IMR-90 (cell line): Measurements from ENCODE around the gene FAM162A. TPM values are rescaled to one million over a fixed set of nuclear protein-coding genes. Genes with fewer than 3 reads are reported as not detected.
"Not testable (repeated sequence)": the region's sequence is repeated elsewhere in the genome, so short reads cannot be mapped to it uniquely, and the experiment has no call there.

Experiments used
- ATAC-seq: fragments of 200-7000 bp; cut with Tn5 transposase; 2 replicates; pipeline ENCODE4 v1.9.1; 2020; ENCODE audit warnings: low read depth, mild to moderate bottlenecking, moderate library complexity
- BruUV-seq: library from RNA; stranded (reverse); fragments of 400-500 nt; replicated peaks from 2 replicates; lab custom pipeline; 2021; lab: Mats Ljungman, UMichigan
- CTCF ChIA-PET: fragments of 300-600 bp; formaldehyde crosslinking; extraction: SDS; loops from one replicate; lab custom pipeline; 2021; ENCODE audit warnings: antibody characterized with exemption; lab: Yijun Ruan, JAX
- POLR2A ChIA-PET: fragments of 300-600 bp; sonication (Branson Sonifier 250); formaldehyde crosslinking; loops from one replicate; lab custom pipeline; 2022; ENCODE audit warnings: antibody characterized with exemption; ENCODE audit not compliant: unreplicated experiment; lab: Charles Lee
- DNase-seq: peaks from one replicate; pipeline ENCODE4 v3.0.0; 2013
- H2AFZ ChIP-seq: replicated peaks from 2 replicates; pipeline ENCODE3; 2013; ENCODE audit warnings: low read length, mild to moderate bottlenecking; ENCODE audit not compliant: poor library complexity
- H2AK5ac ChIP-seq: 2 replicates; pipeline ENCODE4 v1.6.1; 2013; ENCODE audit warnings: low read depth, low read length, inconsistent platforms
- H2AK9ac ChIP-seq: replicated peaks from 2 replicates; pipeline ENCODE3; 2013; ENCODE audit warnings: mild to moderate bottlenecking, low read depth, low read length, moderate library complexity; ENCODE audit not compliant: poor library complexity
- H2BK120ac ChIP-seq: 2 replicates; pipeline ENCODE4 v1.6.1; 2013; ENCODE audit warnings: low read depth, low read length, inconsistent platforms
- H2BK15ac ChIP-seq: 3 replicates; pipeline ENCODE4 v1.6.1; 2013; ENCODE audit warnings: low read depth, low read length, inconsistent platforms
- H2BK20ac ChIP-seq: 2 replicates; pipeline ENCODE4 v1.6.1; 2013; ENCODE audit warnings: low read depth, mild to moderate bottlenecking, inconsistent platforms, low read length, moderate library complexity
- H2BK5ac ChIP-seq: 2 replicates; pipeline ENCODE4 v1.6.1; 2013; ENCODE audit warnings: mild to moderate bottlenecking, low read depth, low read length, inconsistent platforms; ENCODE audit not compliant: poor library complexity, severe bottlenecking
- H3K14ac ChIP-seq: replicated peaks from 2 replicates; pipeline ENCODE4 v1.6.1; 2013; ENCODE audit warnings: low read depth, low read length, inconsistent platforms
- H3K18ac ChIP-seq: 2 replicates; pipeline ENCODE4 v1.6.1; 2013; ENCODE audit warnings: low read depth, low read length, control low read depth
- H3K23ac ChIP-seq: 2 replicates; pipeline ENCODE4 v1.6.1; 2013; ENCODE audit warnings: low read depth, low read length, inconsistent platforms
- H3K27ac ChIP-seq: 2 replicates; pipeline ENCODE4 v1.5.1; 2013; ENCODE audit warnings: mild to moderate bottlenecking, control low read depth, low read length; ENCODE audit not compliant: insufficient read depth
- H3K27me3 ChIP-seq: 2 replicates; pipeline ENCODE4 v1.6.1; 2013; ENCODE audit warnings: low read length; ENCODE audit not compliant: control insufficient read depth, insufficient read depth
- H3K36me3 ChIP-seq: 2 replicates; pipeline ENCODE4 v1.6.1; 2013; ENCODE audit warnings: low read length, mixed read lengths; ENCODE audit not compliant: control insufficient read depth, insufficient read depth
- H3K4ac ChIP-seq: 2 replicates; pipeline ENCODE4 v1.6.1; 2013; ENCODE audit warnings: low read depth, low read length, inconsistent platforms
- H3K4me1 ChIP-seq: 2 replicates; pipeline ENCODE4 v1.6.1; 2013; ENCODE audit warnings: low read length, mixed read lengths; ENCODE audit not compliant: control insufficient read depth, insufficient read depth
- H3K4me2 ChIP-seq: 2 replicates; pipeline ENCODE4 v1.6.1; 2013; ENCODE audit warnings: low read depth, mild to moderate bottlenecking, control low read depth, low read length, moderate library complexity
- H3K4me3 ChIP-seq: 2 replicates; pipeline ENCODE4 v1.5.1; 2013; ENCODE audit warnings: low read depth, mild to moderate bottlenecking, control low read depth, low read length, moderate library complexity; ENCODE audit not compliant: insufficient read depth
- H3K56ac ChIP-seq: 2 replicates; pipeline ENCODE4 v1.6.1; 2013; ENCODE audit warnings: low read length, inconsistent platforms; ENCODE audit not compliant: insufficient read depth; ENCODE audit errors: extremely low read depth
- H3K79me1 ChIP-seq, 2 experiments: 2 replicates each; pipeline ENCODE4 v1.6.1; 2013; ENCODE audit warnings: low read length in 2 of 2, inconsistent platforms in 1 of 2, low read depth in 1 of 2
- H3K9ac ChIP-seq: 2 replicates; pipeline ENCODE4 v1.6.1; 2013; ENCODE audit warnings: low read depth, low read length, control low read depth
- H3K9me1 ChIP-seq: 2 replicates; pipeline ENCODE4 v1.6.1; 2013; ENCODE audit warnings: low read length, inconsistent platforms; ENCODE audit not compliant: insufficient read depth
- H3K9me3 ChIP-seq: 2 replicates; pipeline ENCODE4 v1.6.1; 2013; ENCODE audit warnings: low read length; ENCODE audit not compliant: control insufficient read depth, insufficient read depth
- H4K20me1 ChIP-seq: 2 replicates; pipeline ENCODE4 v1.6.1; 2013; ENCODE audit warnings: low read length, inconsistent platforms; ENCODE audit not compliant: insufficient read depth
- H4K5ac ChIP-seq: 2 replicates; pipeline ENCODE4 v1.6.1; 2013; ENCODE audit warnings: mild to moderate bottlenecking, low read depth, low read length, control low read depth
- H4K8ac ChIP-seq, 2 experiments: 2 replicates each; pipeline ENCODE4 v1.6.1; 2013; ENCODE audit warnings: low read depth in 2 of 2, low read length in 2 of 2, control low read depth in 1 of 2, inconsistent platforms in 1 of 2
- H4K91ac ChIP-seq: 2 replicates; pipeline ENCODE4 v1.6.1; 2013; ENCODE audit warnings: low read depth, low read length, inconsistent platforms; ENCODE audit not compliant: insufficient read depth
- WGBS, 2 experiments: methylation state at CpG; one replicate each; pipeline versions ENCODE4 v1.1.5 to v1.1.7; 2013; ENCODE audit warnings: missing lambda C conversion rate in 2 of 2; ENCODE audit not compliant: insufficient read length in 1 of 2; ENCODE audit errors: extremely low coverage in 2 of 2; 5-methylcytosine and 5-hydroxymethylcytosine counted together
- dilution Hi-C: fragments of 300-500 bp; cut with HindIII; formaldehyde crosslinking; loops from one replicate; pipeline ENCODE4 v1.14.3; 2018; ENCODE audit warnings: low sequenced_read_pairs; ENCODE audit not compliant: unreplicated experiment
- in situ Hi-C: fragments of 300-500 bp; cut with MboI; formaldehyde crosslinking; loops from 3 replicates; pipeline ENCODE4 v1.14.3; 2019; ENCODE audit warnings: low sequenced_read_pairs, inconsistent platforms, mixed read lengths
- intact Hi-C: fragments of 100-400 bp; cut with micrococcal nuclease; formaldehyde crosslinking; loops from 2 replicates; pipeline ENCODE4 v1.10.0; 2022
- polyA plus RNA-seq, 3 experiments: library from polyadenylated mRNA; depleted of rRNA; stranded (reverse); fragments of >200 nt; gene quantifications; 2 replicates each; pipeline ENCODE4 v1.2.3, GENCODE V29; 2012; ENCODE audit warnings: low replicate concordance in 1 of 3
- total RNA-seq: library from RNA; depleted of rRNA; stranded (reverse); fragments of >200 nt; gene quantifications from 2 replicates; pipeline ENCODE4 v1.2.3, GENCODE V29; 2012

The FAM162A gene
- total and polyA plus RNA-seq, 2 of the 4 experiments (the other 2 are of a cell fraction), result 33.9 to 66.8 TPM

- POLR2A ChIA-PET, H3K4me2 ChIP-seq: not testable (repeated sequence)
Measured at GRCh38 chr3:122443762-122444490, 59.9 kb downstream of the FAM162A start.

GRCh38 chr3:122444491-122444887 is 60.5 kb downstream of the FAM162A start:
- H3K9me3 ChIP-seq, H3K27ac ChIP-seq, H2BK20ac ChIP-seq, H4K5ac ChIP-seq, H3K4ac ChIP-seq, H3K14ac ChIP-seq, DNase-seq, H2AK5ac ChIP-seq, H2BK120ac ChIP-seq, H2BK5ac ChIP-seq, in situ Hi-C loops, H3K4me2 ChIP-seq, H4K20me1 ChIP-seq, CTCF ChIA-PET, dilution Hi-C loops, POLR2A ChIA-PET, H3K18ac ChIP-seq, H2BK15ac ChIP-seq, H3K9me1 ChIP-seq, H2AK9ac ChIP-seq, H3K9ac ChIP-seq, H3K56ac ChIP-seq, H3K4me3 ChIP-seq, H4K91ac ChIP-seq, ATAC-seq, H3K23ac ChIP-seq, H2AFZ ChIP-seq, H3K27me3 ChIP-seq, intact Hi-C loops, BruUV-seq, H4K8ac ChIP-seq, H3K4me1 ChIP-seq: not testable (repeated sequence)
- 100% methylated on average over 3 of the region's 5 CpGs; no CpG with 5 or more reads in 1 of the 2 experiments for WGBS, 2 experiments
- H3K79me1 ChIP-seq, result peaks cover 4 to 11% of the 10 kb centered on the region in 2 experiments; a peak in 3 of 4 replicates
- peaks cover 33% of the 10 kb centered on the region for H3K36me3 ChIP-seq

More at GRCh38 chr3:122443762-122444490, 59.9 kb downstream of the FAM162A start:
- H3K9me3 ChIP-seq, H4K8ac ChIP-seq, H2BK20ac ChIP-seq, DNase-seq, H2BK15ac ChIP-seq, H3K56ac ChIP-seq, H3K27me3 ChIP-seq, H3K9ac ChIP-seq, dilution Hi-C loops, ATAC-seq, H3K18ac ChIP-seq, H3K23ac ChIP-seq, H2BK120ac ChIP-seq, H4K20me1 ChIP-seq, H4K5ac ChIP-seq, H2BK5ac ChIP-seq, H2AK9ac ChIP-seq, H3K4ac ChIP-seq, H3K4me3 ChIP-seq, in situ Hi-C loops, H2AFZ ChIP-seq, H3K27ac ChIP-seq, BruUV-seq, H3K4me1 ChIP-seq, H2AK5ac ChIP-seq, intact Hi-C loops, H3K14ac ChIP-seq, H4K91ac ChIP-seq, H3K9me1 ChIP-seq: not testable (repeated sequence)
- Histone ChIP-seq H3K79me1 (peaks cover 4 to 11% of the 10 kb centered on the region in 2 experiments; a peak in 3 of 4 replicates), H3K36me3 (peaks cover 34% of the 10 kb centered on the region)
- 94% methylated on average over 3 of the region's 11 CpGs; no CpG with 5 or more reads in 1 of the 2 experiments for WGBS, 2 experiments
- CTCF ChIA-PET, result interaction anchor here (0.6 kb wide), 1 partner anchor 16 kb away, joined by 3 read pairs; no protein-coding TSS in a partner anchor
